Lung (tissue), 12 donors: ENCODE data around the gene MPZL3. TPM values are rescaled to one million over a fixed set of nuclear protein-coding genes. Genes with fewer than 3 reads are reported as not detected.
A peak's percentile ranks its signal among the peaks of the same experiment; 100 is the strongest.

Experiments
- ATAC-seq: fragments of 200-7000 bp; cut with Tn5 transposase; one replicate; pipeline ENCODE4 v1.9.1; 2020; ENCODE audit warnings: moderate number of reproducible peaks; ENCODE audit not compliant: insufficient read depth, low FRiP score
- DNase-seq, 3 donors: peaks; one replicate each; pipeline ENCODE4 v3.0.0-alpha.2; 2013 to 2017
- H3K27ac ChIP-seq, 2 donors: one replicate each; pipeline ENCODE4 v1.5.1; 2013; ENCODE audit warnings: mild to moderate bottlenecking in 2 of 2, moderate library complexity in 2 of 2, control low read depth in 1 of 2, inconsistent platforms in 1 of 2, low read depth in 1 of 2, low read length in 1 of 2
- H3K27me3 ChIP-seq, 3 donors: one replicate each; pipeline ENCODE4 v1.5.1; 2013; ENCODE audit warnings: low read length in 2 of 3; ENCODE audit not compliant: control insufficient read depth in 3 of 3, insufficient read depth in 3 of 3
- H3K36me3 ChIP-seq, 4 donors: one replicate each; pipeline ENCODE4 v1.5.1; 2013; ENCODE audit warnings: low read length in 4 of 4, mild to moderate bottlenecking in 1 of 4, moderate library complexity in 1 of 4; ENCODE audit not compliant: control insufficient read depth in 4 of 4, insufficient read depth in 4 of 4
- H3K4me1 ChIP-seq, 5 donors: one replicate each; pipeline ENCODE4 v1.5.1; 2013; ENCODE audit warnings: low read length in 5 of 5, mild to moderate bottlenecking in 2 of 5, moderate library complexity in 1 of 5; ENCODE audit not compliant: control insufficient read depth in 5 of 5, insufficient read depth in 5 of 5
- H3K4me3 ChIP-seq: one replicate; pipeline ENCODE4 v1.5.1; 2013; ENCODE audit warnings: mild to moderate bottlenecking, control low read depth, moderate library complexity
- H3K9ac ChIP-seq, 2 donors: one replicate each; pipeline ENCODE4 v1.5.1; 2013; ENCODE audit warnings: low read length in 2 of 2, control low read depth in 1 of 2; ENCODE audit not compliant: insufficient read depth in 1 of 2
- H3K9me3 ChIP-seq, 4 donors: one replicate each; pipeline ENCODE4 v1.5.1; 2013; ENCODE audit warnings: low read length in 3 of 4, mild to moderate bottlenecking in 1 of 4, moderate library complexity in 1 of 4; ENCODE audit not compliant: control insufficient read depth in 4 of 4, insufficient read depth in 3 of 4
- WGBS, 2 donors: extraction: QIAGEN DNeasy Blood & Tissue Kit; methylation state at CpG; one replicate each; pipeline ENCODE4 v1.1.7; 2013; 5-methylcytosine and 5-hydroxymethylcytosine counted together
- polyA plus RNA-seq, 2 donors: library from polyadenylated mRNA; stranded (reverse); fragments of 200-250 nt; gene quantifications; one replicate each; pipeline ENCODE4 v1.2.1, GENCODE V29; 2013
- total RNA-seq, 2 donors: library from RNA; depleted of rRNA in 1 of 2; stranded (reverse); fragments of >200 nt in 1 of 2; gene quantifications; one replicate each; pipeline ENCODE4 v1.2.1, GENCODE V29; 2014 to 2021
- TF ChIP-seq, protein P1 (sequence below): IDR thresholded peaks from 2 replicates; pipeline ENCODE4 v1.5.1; 2012; ENCODE audit warnings: mild to moderate bottlenecking; ENCODE audit errors: control extremely low read depth, extremely low read depth
- donor health status: control.
- donor health status: control.
- donor health status: Bipolar disorder and iron deficiency.
- donor health status: healthy.
- donor health status: DM: yes; HTN: yes; CAD: no.

Gene MPZL3
- total and polyA plus RNA-seq, 4 donors = 7.7 to 22.6 (median 11.1) TPM

DNA sequence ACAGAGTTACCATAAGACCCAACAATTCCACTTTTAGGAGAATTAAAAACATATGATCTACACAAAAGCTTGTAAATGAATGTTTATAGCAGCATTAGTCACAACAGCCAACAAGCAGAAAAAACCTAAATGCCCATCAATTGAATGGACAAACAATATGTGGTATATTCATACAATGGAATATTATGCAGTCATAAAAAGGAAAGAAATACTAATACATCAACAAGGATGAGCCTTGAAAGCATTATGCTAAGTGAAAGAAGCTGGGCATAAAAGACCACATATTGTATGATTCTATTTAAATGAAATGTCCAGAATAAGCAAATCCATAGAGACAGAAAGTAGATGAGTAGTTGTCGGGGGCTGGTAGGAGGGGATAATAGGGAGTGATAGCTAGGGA, 7.0 kb upstream of the MPZL3 start:
- Histone ChIP-seq H3K36me3 (peaks cover 0 to 4% (median 0%) of the 10 kb centered on the region in 4 donors), H3K27me3 (peaks cover 0 to 11% (median 2%) of the 10 kb centered on the region in 3 donors), H3K4me1 (peaks cover 0 to 7% (median 0%) of the 10 kb centered on the region in 5 donors), H3K27ac (no peak overlapping the region), H3K4me3 (no peak overlapping the region), H3K9ac (no peak overlapping the region), H3K9me3 (peaks cover 0 to 2% (median 0%) of the 10 kb centered on the region in 4 donors)
- no peak for ATAC-seq
- TF ChIP-seq, protein P1, sequence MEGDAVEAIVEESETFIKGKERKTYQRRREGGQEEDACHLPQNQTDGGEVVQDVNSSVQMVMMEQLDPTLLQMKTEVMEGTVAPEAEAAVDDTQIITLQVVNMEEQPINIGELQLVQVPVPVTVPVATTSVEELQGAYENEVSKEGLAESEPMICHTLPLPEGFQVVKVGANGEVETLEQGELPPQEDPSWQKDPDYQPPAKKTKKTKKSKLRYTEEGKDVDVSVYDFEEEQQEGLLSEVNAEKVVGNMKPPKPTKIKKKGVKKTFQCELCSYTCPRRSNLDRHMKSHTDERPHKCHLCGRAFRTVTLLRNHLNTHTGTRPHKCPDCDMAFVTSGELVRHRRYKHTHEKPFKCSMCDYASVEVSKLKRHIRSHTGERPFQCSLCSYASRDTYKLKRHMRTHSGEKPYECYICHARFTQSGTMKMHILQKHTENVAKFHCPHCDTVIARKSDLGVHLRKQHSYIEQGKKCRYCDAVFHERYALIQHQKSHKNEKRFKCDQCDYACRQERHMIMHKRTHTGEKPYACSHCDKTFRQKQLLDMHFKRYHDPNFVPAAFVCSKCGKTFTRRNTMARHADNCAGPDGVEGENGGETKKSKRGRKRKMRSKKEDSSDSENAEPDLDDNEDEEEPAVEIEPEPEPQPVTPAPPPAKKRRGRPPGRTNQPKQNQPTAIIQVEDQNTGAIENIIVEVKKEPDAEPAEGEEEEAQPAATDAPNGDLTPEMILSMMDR = no peak
- DNase-seq = no peak
- WGBS, 2 donors = 97 to 99% methylated on average over 1 of the region's 1 CpG

DNA sequence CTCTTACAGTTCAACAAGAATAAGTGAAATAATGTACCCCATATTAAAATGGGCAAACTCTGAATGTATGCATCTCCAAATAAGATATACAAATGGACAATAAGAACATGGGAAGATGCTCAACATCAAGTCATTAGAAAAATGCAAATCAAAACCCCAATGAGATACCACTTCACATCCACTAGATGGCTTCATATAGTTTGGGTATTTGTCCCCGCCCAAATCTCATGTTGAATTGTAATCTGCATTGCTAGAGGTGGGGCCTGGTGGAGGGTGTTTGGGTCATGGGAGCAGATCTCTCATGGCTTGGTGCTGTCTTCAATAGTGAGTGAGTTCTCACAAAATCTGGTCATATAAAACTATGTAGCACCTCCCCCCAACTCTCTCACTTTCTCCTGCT, 6.2 kb upstream of the MPZL3 start:
- H3K4me3 ChIP-seq = no peak overlapping the region
- DNase-seq (no peak), ATAC-seq (no peak)
- H3K9ac ChIP-seq = no peak overlapping the region
- peaks cover 0 to 7% (median 0%) of the 10 kb centered on the region in 5 donors for H3K4me1 ChIP-seq
- TF ChIP-seq, protein P1 = no peak
- peaks cover 0 to 9% (median 2%) of the 10 kb centered on the region in 3 donors for H3K27me3 ChIP-seq
- H3K27ac ChIP-seq = no peak overlapping the region
- H3K36me3 ChIP-seq = peaks cover 0 to 4% (median 0%) of the 10 kb centered on the region in 4 donors
- 82 to 87% methylated on average over 1 of the region's 1 CpG for WGBS, 2 donors
- H3K9me3 ChIP-seq = peaks cover 0 to 2% (median 0%) of the 10 kb centered on the region in 4 donors

DNA sequence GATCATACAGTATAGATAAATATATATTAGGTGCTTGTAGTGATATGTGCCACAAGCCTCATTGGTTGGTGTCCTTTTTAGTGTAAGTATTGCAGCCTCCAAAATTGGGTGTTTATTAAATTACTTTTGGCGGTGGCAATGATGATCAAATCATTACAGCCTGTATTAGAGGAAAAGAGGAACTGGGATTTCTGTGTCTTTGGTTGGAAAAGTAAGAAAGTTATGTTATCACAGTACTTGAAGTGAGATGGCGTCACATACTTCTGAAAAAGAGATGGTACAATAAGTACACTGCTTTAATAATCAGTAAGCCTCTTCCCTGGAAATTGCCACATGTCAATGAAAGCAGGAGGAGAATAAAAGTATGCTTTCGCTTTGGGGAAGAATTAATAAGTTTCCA, 523 bp upstream of the MPZL3 start:
- ATAC-seq (no peak), DNase-seq (peak in 1 of 3 donors; percentile 18)
- peaks cover 0 to 3% (median 0%) of the 10 kb centered on the region in 5 donors for H3K4me1 ChIP-seq
- no peaks in the 10 kb centered on the region for H3K9me3 ChIP-seq
- 51 to 54% methylated on average over 3 of the region's 3 CpGs for WGBS, 2 donors
- H3K27me3 ChIP-seq = peaks cover 0 to 16% (median 14%) of the 10 kb centered on the region in 3 donors
- H3K4me3 ChIP-seq = no peak overlapping the region
- peak overlapping the region in 1 of 2 donors; percentile 40 for H3K9ac ChIP-seq
- TF ChIP-seq, protein P1 = no peak
- H3K27ac ChIP-seq = no peak overlapping the region
- peaks cover 0 to 3% (median 0%) of the 10 kb centered on the region in 4 donors for H3K36me3 ChIP-seq

DNA sequence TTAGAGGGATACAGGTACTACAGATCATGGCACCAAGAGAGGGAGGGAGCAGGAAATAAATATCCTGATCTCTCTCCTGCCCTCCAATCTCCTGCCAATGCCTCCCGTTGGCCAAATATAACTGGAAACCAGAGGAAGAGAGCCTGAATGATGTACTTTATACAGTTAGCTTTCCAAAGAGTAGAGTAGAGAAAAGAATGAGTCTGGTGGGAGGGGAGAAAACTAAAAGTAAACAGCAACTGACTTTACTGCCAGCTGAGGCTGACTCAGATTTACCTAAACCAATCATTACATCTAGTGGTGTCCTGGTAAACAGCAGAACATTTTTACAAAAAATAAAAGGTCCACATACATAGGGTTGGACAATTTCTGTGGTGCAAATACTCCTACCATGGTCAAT, 5.1 kb downstream of the MPZL3 start:
- Histone ChIP-seq H3K9me3 (no peaks in the 10 kb centered on the region), H3K9ac (no peak overlapping the region), H3K36me3 (no peaks in the 10 kb centered on the region), H3K4me1 (peaks cover 0 to 5% (median 0%) of the 10 kb centered on the region in 5 donors), H3K27me3 (peaks cover 0 to 36% (median 32%) of the 10 kb centered on the region in 3 donors), H3K4me3 (no peak overlapping the region), H3K27ac (peak overlapping the region in 1 of 2 donors; percentile 79)
- ATAC-seq (peak; percentile 50), DNase-seq (no peak)
- TF ChIP-seq, protein P1 = no peak
- WGBS, 2 donors = 32 to 84% methylated on average over 1 of the region's 1 CpG
